Breast epithelium (tissue), 4 donors: Measurements from ENCODE around the gene PRKACA. TPM values are rescaled to one million over a fixed set of nuclear protein-coding genes. Genes with fewer than 3 reads are reported as not detected.

Source experiments
- DNase-seq, 2 donors: peaks; one replicate each; pipeline ENCODE4 v3.0.0-alpha.2; 2019; ENCODE audit warnings: low spot score in 2 of 2
- H3K27ac ChIP-seq, 2 donors: fragments of 200-600 bp; sonication (generic) in 1 of 2; one replicate each; pipeline ENCODE4 v1.5.1; 2016 to 2019; ENCODE audit warnings: mild to moderate bottlenecking in 1 of 2
- H3K27me3 ChIP-seq, 2 donors: fragments of 200-600 bp; sonication (generic) in 1 of 2; one replicate each; pipeline versions ENCODE4 v1.5.1 to v1.6.0; 2017 to 2019; ENCODE audit warnings: control low read depth in 1 of 2, mild to moderate bottlenecking in 1 of 2
- H3K36me3 ChIP-seq: fragments of 200-600 bp; one replicate; pipeline ENCODE4 v1.5.1; 2019
- H3K4me1 ChIP-seq, 2 donors: fragments of 200-600 bp; sonication (generic); one replicate each; pipeline ENCODE4 v1.5.1; 2016 to 2019; ENCODE audit warnings: control low read depth in 1 of 2
- H3K4me3 ChIP-seq, 3 donors: fragments of 200-600 bp; sonication (generic); 1 replicate in 2 of 3; 2 replicates in 1 of 3; pipeline ENCODE4 v1.5.1; 2016 to 2019; ENCODE audit warnings: mild to moderate bottlenecking in 3 of 3, moderate library complexity in 2 of 3
- H3K9me3 ChIP-seq, 2 donors: fragments of 200-600 bp; sonication (generic) in 1 of 2; one replicate each; pipeline ENCODE4 v1.5.1; 2016 to 2019; ENCODE audit warnings: control low read depth in 1 of 2
- CTCF ChIP-seq, 3 donors: fragments of 450-650 bp; IDR thresholded peaks; one replicate each; pipeline ENCODE4 v1.5.1; 2016 to 2017; ENCODE audit warnings: antibody characterized with exemption in 3 of 3, mild to moderate bottlenecking in 3 of 3, moderate library complexity in 3 of 3
- POLR2A ChIP-seq: fragments of 450-650 bp; IDR thresholded peaks from one replicate; pipeline ENCODE4 v1.6.1; 2016; ENCODE audit warnings: antibody characterized with exemption, mild to moderate bottlenecking, moderate library complexity
- POLR2AphosphoS5 ChIP-seq, 3 donors: sonication (generic); formaldehyde crosslinking; IDR thresholded peaks; one replicate each; pipeline ENCODE4 v1.6.1; 2017; ENCODE audit warnings: antibody characterized with exemption in 3 of 3
- intact Hi-C: fragments of 100-400 bp; cut with DNase I; formaldehyde crosslinking; loops from one replicate; pipeline ENCODE4 v1.15.1; 2023; ENCODE audit warnings: low total_unique reads
- total RNA-seq, 3 donors: library from RNA; depleted of rRNA; stranded (reverse); fragments of >200 nt; gene quantifications; one replicate each; pipeline ENCODE4 v1.1.0, GENCODE V29; 2016

Gene PRKACA
- total RNA-seq, 3 donors from 2014 or later, result 27.2 to 44.8 (median 35.4) TPM

GRCh38 chr19:14158276-14159023 lies 40.9 kb upstream of the PRKACA start:
- Histone ChIP-seq H3K27me3 (no peaks in the 10 kb centered on the region), H3K27ac (no peak overlapping the region), H3K9me3 (no peaks in the 10 kb centered on the region), H3K4me3 (no peak overlapping the region), H3K4me1 (no peaks in the 10 kb centered on the region), H3K36me3 (no peaks in the 10 kb centered on the region)
- no peak for DNase-seq
- TF ChIP-seq POLR2AphosphoS5 (IDR thresholded peaks at IDR 0.05) (no peak), CTCF (IDR thresholded peaks at IDR 0.05) (no peak), POLR2A (no peak)
- intact Hi-C loops, result no loop called here

- no peaks in the 10 kb centered on the region for H3K4me1 ChIP-seq
- no peak overlapping the region for H3K4me3 ChIP-seq
- intact Hi-C loops, result no loop called here
- H3K27ac ChIP-seq, result no peak overlapping the region
- no peak for DNase-seq
- H3K9me3 ChIP-seq, result no peaks in the 10 kb centered on the region
- TF ChIP-seq CTCF (IDR thresholded peaks at IDR 0.05) (no peak), POLR2AphosphoS5 (IDR thresholded peaks at IDR 0.05) (no peak), POLR2A (no peak)
- no peaks in the 10 kb centered on the region for H3K27me3 ChIP-seq
- no peaks in the 10 kb centered on the region for H3K36me3 ChIP-seq
Observed at GRCh38 chr19:14156971-14157717, 39.6 kb upstream of the PRKACA start.

- no peaks in the 10 kb centered on the region for H3K27me3 ChIP-seq
- intact Hi-C loops, result no loop called here
- DNase-seq, result no peak
- no peaks in the 10 kb centered on the region for H3K36me3 ChIP-seq
- no peaks in the 10 kb centered on the region for H3K4me1 ChIP-seq
- H3K9me3 ChIP-seq, result no peaks in the 10 kb centered on the region
- H3K27ac ChIP-seq, result no peak overlapping the region
- TF ChIP-seq POLR2A, result no peak
- no peak for TF ChIP-seq POLR2AphosphoS5 (IDR thresholded peaks at IDR 0.05)
- H3K4me3 ChIP-seq, result no peak overlapping the region
Observed at GRCh38 chr19:14156122-14156521, 38.6 kb upstream of the PRKACA start.

GRCh38 chr19:14155371-14155770 lies 37.8 kb upstream of the PRKACA start:
- TF ChIP-seq CTCF (IDR thresholded peaks at IDR 0.05) (no peak), POLR2A (no peak), POLR2AphosphoS5 (IDR thresholded peaks at IDR 0.05) (no peak)
- peaks cover 0 to 3% of the 10 kb centered on the region in 2 donors for H3K4me1 ChIP-seq
- no peaks in the 10 kb centered on the region for H3K36me3 ChIP-seq
- H3K27me3 ChIP-seq, result no peaks in the 10 kb centered on the region
- DNase-seq, result no peak
- no peak overlapping the region for H3K27ac ChIP-seq
- H3K4me3 ChIP-seq, result no peak overlapping the region
- intact Hi-C loops, result no loop called here
- no peaks in the 10 kb centered on the region for H3K9me3 ChIP-seq

- intact Hi-C loops, result no loop called here
- H3K36me3 ChIP-seq, result no peaks in the 10 kb centered on the region
- H3K9me3 ChIP-seq, result no peaks in the 10 kb centered on the region
- DNase-seq, result no peak
- no peak for TF ChIP-seq CTCF (IDR thresholded peaks at IDR 0.05)
- no peak for TF ChIP-seq POLR2A
- TF ChIP-seq POLR2AphosphoS5 (IDR thresholded peaks at IDR 0.05), result no peak
- no peaks in the 10 kb centered on the region for H3K27me3 ChIP-seq
- no peak overlapping the region for H3K4me3 ChIP-seq
- peaks cover 3 to 8% of the 10 kb centered on the region in 2 donors for H3K4me1 ChIP-seq
- no peak overlapping the region for H3K27ac ChIP-seq
Observed at GRCh38 chr19:14152713-14153112, 35.2 kb upstream of the PRKACA start.
